Activated naive CD8-positive, alpha-beta T cell treated with anti-CD3 and anti-CD28 coated beads, Interleukin-2, amount 10 ng/mL, durations not matched to agents 7 days and 5 days (primary cell): Measurements from ENCODE around the gene THOC2. TPM values are rescaled to one million over a fixed set of nuclear protein-coding genes. Genes with fewer than 3 reads are reported as not detected.
"Not testable (repeated sequence)": the region's sequence is repeated elsewhere in the genome, so short reads cannot be mapped to it uniquely, and the experiment has no call there.

Experiments
- ATAC-seq: fragments of 150-1000 bp; cut with Tn5 transposase; one replicate; pipeline ENCODE4 v1.10.0; 2021; ENCODE audit warnings: low read depth, moderate library complexity
- POLR2A ChIA-PET: fragments of 350-600 bp; sonication (Branson Sonifier 250); formaldehyde crosslinking; loops from one replicate; lab custom pipeline; 2021; ENCODE audit warnings: antibody characterized with exemption; lab: Charles Lee
- DNase-seq: peaks from one replicate; pipeline ENCODE4 v3.0.0; 2021
- H3K27ac Mint-ChIP-seq: one replicate; pipeline ENCODE4 v1.8.0; 2022; ENCODE audit warnings: mild to moderate bottlenecking, mixed read lengths
- H3K27me3 Mint-ChIP-seq: one replicate; pipeline ENCODE4 v1.8.0; 2022; ENCODE audit warnings: mild to moderate bottlenecking, moderate library complexity, mixed read lengths
- H3K36me3 Mint-ChIP-seq: one replicate; pipeline ENCODE4 v1.8.0; 2021; ENCODE audit warnings: mild to moderate bottlenecking, mixed read lengths
- H3K4me1 Mint-ChIP-seq: one replicate; pipeline ENCODE4 v1.8.0; 2021; ENCODE audit warnings: mixed read lengths
- H3K4me3 Mint-ChIP-seq: one replicate; pipeline ENCODE4 v1.8.0; 2022; ENCODE audit warnings: mild to moderate bottlenecking, moderate library complexity, mixed read lengths
- H3K9me3 Mint-ChIP-seq: one replicate; pipeline ENCODE4 v1.8.0; 2021; ENCODE audit warnings: mixed read lengths
- total RNA-seq, 2 experiments: library from RNA; stranded (reverse); gene quantifications; one replicate each; pipeline ENCODE4 v1.2.3, GENCODE V29; 2021

THOC2 gene, protein sequence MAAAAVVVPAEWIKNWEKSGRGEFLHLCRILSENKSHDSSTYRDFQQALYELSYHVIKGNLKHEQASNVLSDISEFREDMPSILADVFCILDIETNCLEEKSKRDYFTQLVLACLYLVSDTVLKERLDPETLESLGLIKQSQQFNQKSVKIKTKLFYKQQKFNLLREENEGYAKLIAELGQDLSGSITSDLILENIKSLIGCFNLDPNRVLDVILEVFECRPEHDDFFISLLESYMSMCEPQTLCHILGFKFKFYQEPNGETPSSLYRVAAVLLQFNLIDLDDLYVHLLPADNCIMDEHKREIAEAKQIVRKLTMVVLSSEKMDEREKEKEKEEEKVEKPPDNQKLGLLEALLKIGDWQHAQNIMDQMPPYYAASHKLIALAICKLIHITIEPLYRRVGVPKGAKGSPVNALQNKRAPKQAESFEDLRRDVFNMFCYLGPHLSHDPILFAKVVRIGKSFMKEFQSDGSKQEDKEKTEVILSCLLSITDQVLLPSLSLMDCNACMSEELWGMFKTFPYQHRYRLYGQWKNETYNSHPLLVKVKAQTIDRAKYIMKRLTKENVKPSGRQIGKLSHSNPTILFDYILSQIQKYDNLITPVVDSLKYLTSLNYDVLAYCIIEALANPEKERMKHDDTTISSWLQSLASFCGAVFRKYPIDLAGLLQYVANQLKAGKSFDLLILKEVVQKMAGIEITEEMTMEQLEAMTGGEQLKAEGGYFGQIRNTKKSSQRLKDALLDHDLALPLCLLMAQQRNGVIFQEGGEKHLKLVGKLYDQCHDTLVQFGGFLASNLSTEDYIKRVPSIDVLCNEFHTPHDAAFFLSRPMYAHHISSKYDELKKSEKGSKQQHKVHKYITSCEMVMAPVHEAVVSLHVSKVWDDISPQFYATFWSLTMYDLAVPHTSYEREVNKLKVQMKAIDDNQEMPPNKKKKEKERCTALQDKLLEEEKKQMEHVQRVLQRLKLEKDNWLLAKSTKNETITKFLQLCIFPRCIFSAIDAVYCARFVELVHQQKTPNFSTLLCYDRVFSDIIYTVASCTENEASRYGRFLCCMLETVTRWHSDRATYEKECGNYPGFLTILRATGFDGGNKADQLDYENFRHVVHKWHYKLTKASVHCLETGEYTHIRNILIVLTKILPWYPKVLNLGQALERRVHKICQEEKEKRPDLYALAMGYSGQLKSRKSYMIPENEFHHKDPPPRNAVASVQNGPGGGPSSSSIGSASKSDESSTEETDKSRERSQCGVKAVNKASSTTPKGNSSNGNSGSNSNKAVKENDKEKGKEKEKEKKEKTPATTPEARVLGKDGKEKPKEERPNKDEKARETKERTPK (N-terminal part only)
- total RNA-seq = 10 to 100 TPM; 92.0 to 93.5 TPM

DNA sequence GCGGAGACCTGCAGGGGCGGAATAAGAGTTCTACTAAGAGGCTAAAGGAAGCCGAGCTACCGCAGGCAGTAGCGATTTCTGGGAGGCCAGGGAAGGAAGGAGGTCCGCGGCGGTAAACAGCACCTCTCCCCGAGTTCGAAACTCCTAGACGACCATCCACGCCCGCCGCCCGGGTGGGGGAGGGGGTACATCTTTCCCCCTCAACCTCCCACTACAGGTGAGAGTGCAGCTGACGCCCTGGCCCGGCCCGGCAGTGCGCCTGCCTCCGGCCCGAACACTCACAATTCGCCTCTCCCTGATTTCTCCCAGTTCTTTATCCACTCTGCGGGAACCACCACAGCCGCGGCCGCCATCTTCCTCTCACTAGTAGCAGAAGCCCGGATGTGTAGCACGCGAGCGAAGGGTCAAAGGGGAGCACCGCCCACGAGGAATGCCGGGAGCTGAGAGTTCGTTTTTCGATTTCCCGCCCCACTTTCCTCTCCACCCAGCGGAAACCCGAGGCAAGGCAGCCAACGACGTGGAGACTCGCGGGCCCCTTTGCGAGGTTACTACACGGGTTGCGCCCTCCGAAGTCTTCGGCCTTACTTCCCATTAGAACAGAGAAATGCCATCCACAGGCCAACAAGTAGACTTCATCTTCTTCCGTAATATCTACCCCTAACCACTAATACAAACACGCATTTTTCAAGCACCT, at the start of gene THOC2:
Gene THOC2 (minus strand): TSS at position 383 of the 694 bp plus-strand sequence. CDS start 30 bp downstream, at position 353.
- H3K4me3 Mint-ChIP-seq = peak within 1 kb of the TSS; percentile 88
- H3K27ac Mint-ChIP-seq = peak within 1 kb of the TSS; percentile 88
- H3K36me3 Mint-ChIP-seq = peaks cover 3% of the 10 kb centered on the region
- peak; percentile 76 for ATAC-seq
- DNase-seq = peak; percentile 69
- peaks cover 19% of the 10 kb centered on the region for H3K4me1 Mint-ChIP-seq
- POLR2A ChIA-PET = no interaction called here
- no peaks in the 10 kb centered on the region for H3K9me3 Mint-ChIP-seq
- peaks cover 1% of the 10 kb centered on the region for H3K27me3 Mint-ChIP-seq

DNA sequence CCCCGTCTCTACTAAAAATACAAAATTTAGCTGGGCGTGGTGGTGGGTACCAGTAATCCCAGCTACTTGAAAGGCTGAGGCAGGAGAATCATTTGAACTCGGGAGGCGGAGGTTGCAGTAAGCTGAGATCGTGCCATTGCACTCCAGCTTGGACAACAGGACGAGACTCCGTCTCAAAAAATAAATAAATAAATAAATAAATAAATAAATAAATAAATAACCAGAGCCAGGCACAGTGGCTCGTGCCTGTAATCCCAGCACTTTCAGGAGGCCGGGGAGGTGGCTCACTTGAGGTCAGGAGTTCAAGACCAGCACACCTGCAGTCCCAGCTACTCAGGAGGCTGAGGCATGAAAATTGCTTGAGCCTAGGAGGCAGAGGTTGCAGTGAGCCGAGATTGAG, 48.9 kb upstream of the THOC2 start:
- DNase-seq, H3K36me3 Mint-ChIP-seq, H3K27me3 Mint-ChIP-seq, H3K9me3 Mint-ChIP-seq, POLR2A ChIA-PET, H3K4me3 Mint-ChIP-seq, ATAC-seq, H3K4me1 Mint-ChIP-seq, H3K27ac Mint-ChIP-seq: not testable (repeated sequence)

DNA sequence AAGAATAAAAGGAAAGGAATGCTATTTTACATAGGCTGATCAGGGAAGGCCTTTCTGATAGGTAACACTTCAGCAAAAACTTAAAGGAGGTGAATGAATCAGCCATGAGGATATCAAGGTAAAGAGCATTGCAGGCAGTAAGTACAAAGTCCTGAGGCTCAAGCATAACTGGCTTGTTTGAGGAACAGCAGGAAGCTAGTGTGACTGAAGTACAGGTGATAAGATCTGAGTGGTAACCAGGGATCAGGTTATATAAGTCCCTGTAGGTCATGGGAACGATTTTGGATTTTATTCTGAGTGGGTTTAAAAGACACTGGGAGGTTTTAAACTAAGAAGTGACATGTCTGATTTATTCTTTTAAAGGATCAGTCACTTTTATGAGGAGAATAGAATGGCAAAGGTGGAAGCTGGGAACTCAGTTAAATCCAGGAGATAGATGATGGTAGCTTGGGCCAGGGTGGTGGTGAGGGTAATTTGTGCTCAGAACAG, 47.1 kb upstream of the THOC2 start:
- Mint-ChIP-seq H3K27me3 (no peaks in the 10 kb centered on the region), H3K36me3 (no peaks in the 10 kb centered on the region), H3K4me1 (no peaks in the 10 kb centered on the region), H3K4me3 (no peak overlapping the region), H3K27ac (no peak overlapping the region), H3K9me3 (no peaks in the 10 kb centered on the region)
- ATAC-seq = no peak
- DNase-seq = no peak
- POLR2A ChIA-PET = no interaction called here

DNA sequence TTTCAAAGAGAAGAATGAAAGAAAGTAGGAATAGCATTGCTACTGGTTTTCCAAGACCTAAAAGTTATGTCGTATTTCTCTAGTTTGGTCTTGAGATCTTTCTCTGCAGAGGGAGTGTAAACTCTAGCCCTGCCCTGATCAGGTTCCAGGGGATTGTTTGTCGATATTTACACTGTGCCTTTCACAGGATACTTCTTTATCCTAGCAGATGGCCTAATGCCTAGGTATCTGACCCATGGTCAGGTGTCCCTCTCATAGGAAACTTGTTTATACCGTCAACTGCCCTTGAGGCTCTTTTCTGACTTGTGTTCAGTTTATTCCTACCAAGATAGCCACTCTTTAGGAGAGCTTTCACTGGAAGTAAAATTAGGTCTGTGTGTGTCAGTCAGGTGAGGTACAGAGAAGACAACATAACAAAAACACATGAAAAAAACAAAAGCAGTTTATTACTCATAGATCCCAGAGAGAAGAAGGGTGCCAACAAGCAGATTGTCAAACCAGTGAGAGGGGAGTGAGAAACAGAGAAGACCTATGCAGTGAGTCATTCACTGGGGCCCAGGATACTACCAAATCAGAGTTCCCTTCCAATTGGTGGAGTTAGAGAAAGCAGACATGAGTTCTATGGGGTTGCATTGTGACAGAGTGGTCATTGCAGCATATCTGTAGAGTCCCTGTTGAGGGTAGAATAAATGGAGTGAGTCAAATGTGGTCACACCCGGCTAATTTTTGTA, 40.6 kb upstream of the THOC2 start:
- H3K9me3 Mint-ChIP-seq = no peaks in the 10 kb centered on the region
- no peak for ATAC-seq
- POLR2A ChIA-PET = no interaction called here
- H3K27me3 Mint-ChIP-seq = no peaks in the 10 kb centered on the region
- H3K4me1 Mint-ChIP-seq = no peaks in the 10 kb centered on the region
- no peaks in the 10 kb centered on the region for H3K36me3 Mint-ChIP-seq
- H3K4me3 Mint-ChIP-seq = no peak overlapping the region
- H3K27ac Mint-ChIP-seq = no peak overlapping the region
- no peak for DNase-seq

DNA sequence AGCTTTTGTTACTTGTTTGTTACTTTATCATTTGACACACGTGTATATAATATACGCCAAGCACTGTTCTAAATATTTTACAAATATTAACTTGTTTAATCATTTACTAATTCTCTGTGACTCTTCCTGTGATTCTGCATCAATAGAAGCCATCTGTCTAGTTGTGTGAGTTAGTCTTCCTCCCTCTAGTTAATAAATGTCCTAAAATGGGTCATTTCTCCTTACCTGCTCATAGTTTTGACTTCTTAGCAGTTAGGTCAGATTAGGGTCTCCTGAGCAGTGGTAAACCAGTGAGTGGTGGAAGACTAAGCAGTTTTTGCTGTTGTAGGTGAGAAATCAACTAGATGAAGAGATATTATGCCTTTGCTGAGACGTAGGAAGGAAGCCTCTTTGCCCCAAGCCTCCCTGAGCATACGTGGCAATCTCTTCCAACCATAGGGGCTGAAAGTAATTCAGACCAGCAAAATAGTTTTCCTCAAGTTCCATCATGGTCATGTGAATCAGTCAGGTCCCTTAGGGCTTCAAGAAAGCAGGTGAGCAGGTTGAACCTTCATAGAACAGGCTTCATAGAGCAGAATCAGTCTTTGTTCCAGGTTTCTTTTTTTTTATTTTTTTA, 38.7 kb upstream of the THOC2 start:
- ATAC-seq (no peak), DNase-seq (no peak)
- H3K9me3 Mint-ChIP-seq = no peaks in the 10 kb centered on the region
- H3K27me3 Mint-ChIP-seq = no peaks in the 10 kb centered on the region
- POLR2A ChIA-PET = no interaction called here
- no peaks in the 10 kb centered on the region for H3K4me1 Mint-ChIP-seq
- no peak overlapping the region for H3K27ac Mint-ChIP-seq
- H3K36me3 Mint-ChIP-seq = no peaks in the 10 kb centered on the region
- no peak overlapping the region for H3K4me3 Mint-ChIP-seq

DNA sequence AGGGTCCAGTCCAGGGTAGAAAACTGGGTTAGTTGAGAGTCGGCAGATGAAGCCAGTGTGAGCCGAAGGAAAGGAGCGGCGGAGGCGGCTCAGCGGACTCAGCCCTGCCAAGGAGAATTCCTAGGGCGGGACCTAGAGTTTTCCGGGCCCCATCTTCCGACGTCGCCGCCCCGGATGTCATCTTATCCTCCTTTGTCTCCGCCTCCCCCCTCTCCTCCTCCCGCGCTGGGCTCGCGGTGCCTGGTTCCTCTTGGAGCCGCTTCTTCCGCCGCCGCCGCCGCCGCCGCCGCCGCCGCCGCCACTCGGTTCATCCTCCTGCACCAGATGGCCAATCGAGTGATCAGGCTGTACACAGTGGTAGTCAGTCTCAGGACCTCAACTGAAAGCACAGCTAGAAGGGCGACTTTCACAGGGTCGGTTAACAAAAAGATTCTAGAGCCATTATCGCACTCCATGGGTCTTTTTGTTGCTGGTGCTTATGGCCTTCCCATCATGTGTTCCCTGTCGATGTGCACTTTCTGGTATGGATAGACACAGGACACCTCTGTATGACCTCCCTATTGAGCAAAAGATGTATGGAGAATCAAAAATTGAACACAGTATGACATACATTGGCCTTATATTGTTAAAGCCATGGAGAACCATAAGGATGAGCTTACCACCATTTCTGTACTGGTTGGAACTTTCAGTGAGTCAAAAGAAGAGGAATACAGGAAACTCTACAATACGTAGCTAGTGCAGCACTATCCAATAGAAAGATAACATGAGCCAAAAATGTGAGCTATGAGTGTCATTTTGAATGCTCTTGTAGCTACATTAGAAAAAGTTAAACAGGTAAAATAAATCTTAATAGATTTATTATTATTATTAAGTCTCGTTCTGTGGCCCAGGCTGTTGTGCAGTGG, 32.4 kb upstream of the THOC2 start:
- peak; percentile 91 for ATAC-seq
- Mint-ChIP-seq H3K27ac (no peak overlapping the region), H3K36me3 (no peaks in the 10 kb centered on the region), H3K9me3 (no peaks in the 10 kb centered on the region), H3K4me1 (peaks cover 2% of the 10 kb centered on the region), H3K4me3 (peak overlapping the region; percentile 78), H3K27me3 (no peaks in the 10 kb centered on the region)
- POLR2A ChIA-PET = no interaction called here
- peak; percentile 47 for DNase-seq

DNA sequence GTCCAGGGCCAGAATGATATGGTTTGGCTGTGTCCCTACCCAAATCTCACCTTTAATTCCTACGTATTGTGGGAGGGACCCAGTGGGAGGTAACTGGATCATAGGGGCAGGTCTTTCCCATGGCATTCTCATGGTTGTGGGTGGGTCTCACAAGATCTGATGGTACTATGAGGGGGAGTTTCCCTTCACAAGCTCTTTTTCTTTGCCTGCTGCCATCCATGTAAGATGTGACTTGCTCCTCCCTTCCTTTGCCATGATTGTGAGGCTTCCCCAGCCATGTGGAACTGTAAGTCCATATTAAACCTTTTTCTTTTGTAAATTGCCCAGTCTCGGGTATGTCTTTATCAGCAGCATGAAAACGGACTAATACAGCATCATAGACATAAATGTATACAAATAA, 27.0 kb upstream of the THOC2 start:
- H3K4me3 Mint-ChIP-seq, DNase-seq, POLR2A ChIA-PET, H3K36me3 Mint-ChIP-seq, H3K4me1 Mint-ChIP-seq, H3K27me3 Mint-ChIP-seq, H3K9me3 Mint-ChIP-seq, ATAC-seq, H3K27ac Mint-ChIP-seq: not testable (repeated sequence)

DNA sequence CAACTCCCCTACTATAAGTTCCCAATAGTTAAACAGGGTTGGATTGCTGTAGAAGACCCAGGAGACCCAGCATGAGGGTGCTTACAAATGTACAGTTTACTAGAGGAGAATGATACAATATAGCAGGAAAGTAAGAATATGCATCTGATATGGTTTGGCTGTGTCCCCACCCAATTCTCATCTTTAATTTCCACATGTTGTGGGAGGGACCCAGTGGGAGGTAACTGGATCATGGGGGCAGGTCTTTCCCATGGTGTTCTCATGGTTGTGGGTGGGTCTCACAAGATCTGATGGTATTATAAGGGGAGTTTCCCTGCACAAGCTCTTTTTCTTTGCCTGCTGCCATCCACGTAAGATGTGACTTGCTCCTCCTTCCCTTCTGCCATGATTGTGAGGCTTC, 24.9 kb upstream of the THOC2 start:
- ATAC-seq, H3K9me3 Mint-ChIP-seq, H3K4me1 Mint-ChIP-seq, DNase-seq, H3K27me3 Mint-ChIP-seq, H3K27ac Mint-ChIP-seq, H3K4me3 Mint-ChIP-seq, POLR2A ChIA-PET, H3K36me3 Mint-ChIP-seq: not testable (repeated sequence)

DNA sequence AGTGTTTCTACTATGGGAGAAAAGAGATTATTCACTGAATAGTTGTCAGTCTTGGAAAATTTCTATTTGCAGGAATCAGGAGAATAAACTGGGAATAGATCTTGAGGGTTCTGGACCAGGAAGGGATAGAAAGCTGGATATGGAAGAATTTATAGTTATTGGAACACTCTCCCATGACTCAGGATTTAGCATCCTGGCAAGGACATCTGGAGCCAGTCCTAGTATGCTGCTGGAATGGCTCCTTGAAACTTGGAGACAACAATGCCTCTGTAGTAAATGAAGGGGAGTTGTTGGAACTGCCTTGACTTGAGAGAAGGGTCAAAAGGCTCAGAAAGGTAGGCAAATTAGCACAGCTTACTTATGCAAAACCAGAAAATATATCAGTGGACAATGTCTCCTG, 23.5 kb upstream of the THOC2 start:
- peaks cover 2% of the 10 kb centered on the region for H3K4me1 Mint-ChIP-seq
- H3K4me3 Mint-ChIP-seq = no peak overlapping the region
- no peak overlapping the region for H3K27ac Mint-ChIP-seq
- ATAC-seq (no peak), DNase-seq (no peak)
- H3K36me3 Mint-ChIP-seq = no peaks in the 10 kb centered on the region
- no peaks in the 10 kb centered on the region for H3K27me3 Mint-ChIP-seq
- no peaks in the 10 kb centered on the region for H3K9me3 Mint-ChIP-seq
- POLR2A ChIA-PET = no interaction called here

DNA sequence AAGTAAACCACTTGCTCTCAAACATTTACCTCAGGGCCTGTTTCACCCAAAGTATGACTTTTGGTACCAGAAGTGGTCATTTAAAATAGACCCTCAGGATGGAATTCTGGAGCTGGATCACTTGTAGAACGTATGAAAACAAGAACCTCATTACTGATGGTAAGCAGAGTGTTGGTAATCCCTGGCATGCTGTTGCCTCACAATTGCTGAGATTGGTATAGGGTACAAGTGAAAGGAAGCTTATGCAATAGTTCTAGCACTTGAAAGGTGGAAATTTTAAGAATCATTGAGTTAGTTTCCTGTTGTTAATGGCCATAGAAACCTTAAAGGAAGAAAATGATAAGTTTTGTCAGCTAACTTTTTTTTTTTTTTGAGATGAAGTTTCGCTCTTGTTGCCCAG, 22.3 kb upstream of the THOC2 start:
- H3K4me1 Mint-ChIP-seq = peaks cover 2% of the 10 kb centered on the region
- POLR2A ChIA-PET = no interaction called here

DNA sequence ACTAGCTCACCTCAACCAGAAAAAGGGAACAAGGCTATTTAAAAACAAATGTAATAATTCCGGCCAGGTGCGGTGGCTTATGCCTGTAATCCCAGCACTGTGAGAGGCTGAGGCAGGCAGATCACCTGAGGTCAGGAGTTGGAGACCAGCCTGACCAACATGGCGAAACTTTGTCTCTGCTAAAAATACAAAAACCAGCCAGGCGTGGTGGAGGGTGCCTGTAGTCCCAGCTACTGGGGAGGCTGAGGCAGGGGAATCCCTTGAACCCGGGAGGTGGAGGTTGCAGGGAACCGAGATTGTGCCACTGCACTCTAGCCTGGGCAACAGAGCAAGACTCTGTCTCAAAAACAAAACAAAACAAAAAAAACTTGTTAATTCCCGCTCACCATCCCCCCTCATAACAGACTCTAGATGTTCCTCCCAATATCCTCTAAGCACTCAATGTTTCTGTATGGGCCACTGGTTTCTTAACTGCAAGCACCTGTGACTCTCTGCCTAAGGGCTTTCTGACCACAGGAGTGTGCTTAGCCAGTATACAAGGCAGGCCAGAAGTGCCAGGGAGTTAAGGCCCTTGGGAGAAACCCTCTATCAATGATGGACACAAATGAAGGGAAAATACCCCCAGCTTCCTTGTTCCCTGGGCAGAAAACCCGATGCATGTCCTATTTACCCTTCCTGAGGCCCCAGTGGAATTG, 21.0 kb upstream of the THOC2 start:
- ATAC-seq (no peak), DNase-seq (no peak)
- no peaks in the 10 kb centered on the region for H3K36me3 Mint-ChIP-seq
- no peak overlapping the region for H3K4me3 Mint-ChIP-seq
- H3K27ac Mint-ChIP-seq = no peak overlapping the region
- H3K4me1 Mint-ChIP-seq = peaks cover 2% of the 10 kb centered on the region
- H3K9me3 Mint-ChIP-seq = no peaks in the 10 kb centered on the region
- POLR2A ChIA-PET = no interaction called here
- no peaks in the 10 kb centered on the region for H3K27me3 Mint-ChIP-seq

More for the DNA sequence above, 22.3 kb upstream of the THOC2 start:
- Mint-ChIP-seq H3K27me3 (no peaks in the 10 kb centered on the region), H3K36me3 (no peaks in the 10 kb centered on the region), H3K27ac (no peak overlapping the region), H3K4me3 (no peak overlapping the region), H3K9me3 (no peaks in the 10 kb centered on the region)
- no peak for ATAC-seq
- DNase-seq = no peak
